ENCODE data around the gene LRIG1.
"Not testable (repeated sequence)": the region's sequence is repeated elsewhere in the genome, so short reads cannot be mapped to it uniquely, and the experiment has no call there.

Gene LRIG1

DNA sequence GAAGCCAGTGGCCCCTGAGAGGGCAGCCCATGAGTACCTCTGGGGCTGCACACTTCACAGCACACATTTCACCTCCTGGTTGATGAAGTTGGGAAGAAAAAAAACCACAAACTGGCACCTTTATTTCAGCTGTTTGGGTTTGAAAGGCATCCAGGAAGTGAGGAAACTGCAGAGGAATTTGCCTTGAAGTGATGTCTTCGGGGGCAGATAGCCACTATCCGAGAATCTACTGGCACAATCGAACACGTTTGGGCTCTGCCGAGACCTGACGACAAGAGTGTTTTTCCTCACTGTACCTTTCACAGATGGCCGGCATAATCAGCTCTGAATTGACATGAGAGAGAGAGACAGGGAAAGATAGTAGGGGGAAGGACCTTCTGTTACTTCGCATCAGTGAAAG lies 59.7 kb downstream of the LRIG1 start:
- no peak for DNase-seq

DNA sequence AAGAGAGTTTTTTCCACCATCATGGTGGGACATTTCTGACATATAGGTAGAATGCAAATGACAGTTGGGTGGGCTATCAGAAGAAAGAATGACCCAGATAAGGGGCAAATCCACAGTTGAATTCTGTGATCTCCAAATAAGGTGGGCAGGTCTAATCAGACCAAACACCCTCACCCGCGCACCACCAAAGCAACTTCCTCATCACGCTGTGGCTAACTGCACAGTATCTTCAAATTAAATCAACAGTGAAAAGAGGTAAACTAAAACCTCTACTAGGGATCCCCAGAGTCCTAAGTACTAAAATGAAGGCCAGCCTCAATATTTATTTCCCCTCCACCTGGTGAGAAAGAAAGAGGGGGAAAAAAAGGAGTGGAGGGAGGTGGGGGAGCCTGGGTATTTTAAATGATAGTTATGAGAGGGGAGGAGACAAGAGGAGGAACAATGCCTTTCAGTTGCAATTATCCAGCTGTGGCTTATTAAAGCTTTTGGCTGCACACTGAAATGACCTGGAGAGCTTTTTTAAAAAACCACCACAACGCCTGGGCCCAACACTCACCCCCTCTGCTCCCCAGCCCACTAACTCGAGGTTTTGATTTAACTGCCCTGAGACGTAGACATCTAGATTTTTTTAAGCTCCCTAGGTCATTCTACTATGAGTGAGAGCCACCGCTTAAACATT lies 61.0 kb downstream of the LRIG1 start:
- peak; percentile 29 to 75 (median 41) for DNase-seq

DNA sequence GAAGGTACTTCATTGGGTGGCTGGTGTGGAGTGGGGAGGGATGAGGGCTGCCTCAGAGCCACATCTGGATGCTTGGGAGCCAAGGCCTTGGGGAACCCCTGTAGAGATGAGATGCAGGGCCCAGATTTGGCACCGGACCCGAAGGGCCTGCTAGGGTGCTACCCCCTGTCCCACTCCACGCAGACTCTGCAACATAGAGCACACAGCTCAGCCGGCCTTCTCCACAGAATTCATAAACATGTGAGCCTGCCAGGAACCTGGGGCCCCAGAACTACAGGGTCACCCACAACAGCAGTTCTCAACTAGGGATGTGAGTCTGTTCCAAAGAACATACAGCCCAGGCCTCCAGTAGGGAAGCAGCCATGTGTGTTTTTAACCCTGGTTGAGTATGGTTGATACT lies 62.8 kb downstream of the LRIG1 start:
- no peak for DNase-seq

DNA sequence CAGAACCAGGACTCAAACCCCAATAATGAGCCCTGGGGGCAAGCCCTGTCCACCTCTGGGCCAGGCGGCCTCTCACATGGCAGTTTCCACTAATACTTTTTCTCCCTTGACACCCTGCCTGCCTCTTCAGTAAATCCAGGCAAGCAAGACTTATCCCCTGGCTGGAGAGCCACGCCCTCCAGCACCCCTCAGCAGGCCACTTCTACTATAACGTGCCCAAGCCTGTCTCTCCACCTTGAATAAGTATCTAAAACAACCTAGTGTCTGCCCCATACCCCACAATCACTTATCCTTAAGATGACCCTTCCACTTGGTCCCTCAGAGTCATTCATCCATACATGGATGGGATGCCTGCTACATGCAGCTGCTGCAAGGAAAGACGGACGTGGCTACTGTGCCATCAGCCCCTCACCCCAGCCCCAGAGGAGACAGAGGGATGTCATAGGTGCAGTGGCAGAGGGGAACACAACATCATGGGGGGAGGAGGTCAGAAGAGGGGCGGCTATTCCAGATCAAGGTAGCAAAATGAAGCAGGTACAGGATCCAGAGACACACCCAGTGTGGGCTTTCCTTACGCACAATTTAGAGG lies 63.4 kb downstream of the LRIG1 start:
- peak in 2 of 3 experiments; percentile 36 to 60 for DNase-seq

DNA sequence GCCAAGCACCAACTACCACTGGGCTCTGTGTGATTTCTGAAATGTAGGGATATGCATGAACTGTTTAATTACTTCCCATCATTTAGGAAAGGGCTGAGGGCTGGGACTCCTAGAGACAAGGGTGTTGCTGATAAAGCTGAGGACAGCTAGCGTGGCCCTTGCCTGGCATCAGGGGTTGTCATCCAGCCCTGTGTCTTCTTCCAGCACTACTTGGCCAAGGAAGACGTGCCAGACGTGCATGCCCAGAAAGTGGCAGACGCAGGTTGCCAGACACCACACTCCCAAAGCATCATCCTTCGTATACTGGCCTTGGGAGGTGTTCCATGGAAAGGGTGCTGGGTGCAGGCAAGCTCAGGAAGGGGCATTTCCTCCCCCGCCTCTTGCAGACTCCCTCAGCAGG lies 64.8 kb downstream of the LRIG1 start:
- DNase-seq = no peak

DNA sequence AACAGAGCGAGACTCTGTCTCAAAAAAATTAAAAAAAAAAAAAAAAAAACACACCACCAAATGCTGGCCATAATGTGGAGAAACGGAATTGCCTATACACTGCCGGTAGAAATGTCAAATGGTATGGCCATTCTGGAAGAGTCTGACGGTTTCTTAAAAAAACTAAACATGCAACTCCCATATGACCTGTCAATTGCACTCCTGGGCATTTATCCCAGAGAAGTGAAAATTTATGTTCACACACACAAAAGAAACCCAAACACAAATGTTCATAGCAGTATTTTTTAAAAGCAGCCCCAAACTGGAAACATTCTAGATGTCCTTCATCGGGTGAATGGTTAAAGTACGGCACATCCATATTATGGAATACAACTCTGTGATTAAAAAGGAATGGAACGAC lies 66.1 kb downstream of the LRIG1 start:
- no peak for DNase-seq

DNA sequence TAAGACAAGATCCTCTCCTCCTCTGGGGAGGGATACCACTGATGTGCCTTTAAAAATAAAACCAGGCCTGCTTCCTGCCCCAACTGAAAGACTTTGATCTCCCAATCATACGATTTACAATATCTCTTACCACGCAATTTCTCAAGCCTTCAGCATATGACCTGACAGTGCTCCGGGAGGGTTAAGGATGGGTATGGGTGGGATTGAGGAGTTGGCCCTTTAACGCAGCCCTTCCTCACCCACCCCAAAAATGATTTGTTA lies 67.4 kb downstream of the LRIG1 start:
- no peak for DNase-seq

DNA sequence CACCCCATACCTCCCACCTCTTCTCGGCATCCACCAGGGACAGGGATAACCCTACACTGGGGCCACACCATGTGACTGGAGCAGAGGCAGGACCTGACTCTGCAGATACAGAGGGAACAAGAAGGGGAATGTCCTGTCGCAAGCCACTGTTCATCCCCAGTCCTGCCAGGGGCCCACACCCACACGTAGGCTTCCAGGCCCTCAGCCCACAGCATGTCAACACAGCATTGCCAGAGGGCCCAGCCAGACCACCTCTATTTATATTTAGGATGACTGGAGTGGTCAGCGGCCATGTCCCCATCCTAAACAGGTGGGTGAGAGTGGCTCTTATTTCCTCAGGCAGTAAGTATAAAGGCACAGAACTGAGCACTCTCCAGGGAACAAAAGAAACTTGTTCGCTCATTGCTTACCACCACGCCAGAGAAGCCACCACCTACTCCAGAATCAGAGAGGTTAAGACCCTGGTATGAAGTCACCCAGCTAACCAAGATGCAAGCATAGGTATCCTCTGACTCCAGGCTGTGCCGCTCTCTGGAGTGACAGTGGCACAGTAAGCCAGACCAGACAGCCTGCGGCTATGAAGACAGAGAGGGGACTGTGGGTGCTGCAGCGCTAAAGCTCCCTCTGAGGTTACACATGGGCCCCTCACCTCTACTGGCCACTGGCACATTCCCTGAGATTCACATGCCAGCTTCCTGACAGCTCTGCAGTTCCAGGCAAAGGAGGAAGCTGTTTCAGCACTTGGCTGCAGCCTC lies 67.9 kb downstream of the LRIG1 start:
- no peak for DNase-seq

DNA sequence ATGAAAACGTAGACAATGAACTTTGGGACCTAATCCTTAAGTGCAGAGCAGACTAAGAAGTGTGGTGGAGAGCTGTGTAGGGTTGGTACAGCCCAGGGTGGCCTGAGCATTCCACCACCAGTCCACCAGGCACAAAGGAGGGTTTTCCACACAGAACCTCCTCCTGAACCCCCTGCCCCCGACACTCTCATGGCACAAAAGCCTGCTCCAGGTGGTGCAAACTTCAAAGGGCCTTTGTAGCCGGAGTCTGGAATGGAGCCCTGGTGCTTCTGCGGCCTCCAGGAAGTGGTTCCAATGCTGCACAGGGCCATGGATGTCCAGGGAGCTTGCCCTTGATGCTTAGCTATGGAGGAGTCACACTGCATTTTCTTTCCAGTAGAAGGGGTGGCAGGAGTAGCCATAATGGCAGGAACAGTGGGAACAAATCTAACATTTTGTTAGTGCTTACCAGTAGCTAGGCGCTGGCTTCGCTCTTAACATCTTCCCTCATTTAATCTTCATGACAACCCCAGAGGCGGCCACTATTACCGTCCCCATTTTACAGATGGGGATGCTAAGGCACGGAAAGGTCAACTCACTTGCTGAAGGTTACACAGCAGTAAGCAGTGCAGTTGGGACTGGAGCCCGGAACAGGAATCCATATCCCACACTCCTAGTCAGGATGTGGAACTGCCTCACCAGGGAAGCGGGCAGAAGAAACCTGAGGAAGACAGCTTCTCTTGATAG lies 68.6 kb downstream of the LRIG1 start:
- DNase-seq = no peak

DNA sequence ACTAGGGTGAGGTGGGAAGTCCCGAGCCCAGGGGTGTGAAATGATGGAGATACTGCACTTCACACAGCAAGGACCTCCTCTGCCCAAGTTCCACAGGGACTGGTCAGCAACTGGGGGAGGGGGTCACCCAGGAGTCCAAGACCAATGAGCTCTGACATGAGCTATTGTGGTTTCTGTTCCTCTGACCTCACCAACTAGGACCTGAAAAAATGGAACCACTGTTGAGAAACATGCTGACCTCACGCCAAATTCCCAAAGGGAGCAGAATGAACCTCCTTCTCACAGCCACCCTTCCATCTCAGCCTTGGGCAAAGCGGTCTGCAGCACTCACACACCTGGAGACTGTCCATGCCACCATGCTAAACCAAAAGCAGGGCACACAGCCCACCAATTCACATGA lies 69.3 kb downstream of the LRIG1 start:
- no peak for DNase-seq

DNA sequence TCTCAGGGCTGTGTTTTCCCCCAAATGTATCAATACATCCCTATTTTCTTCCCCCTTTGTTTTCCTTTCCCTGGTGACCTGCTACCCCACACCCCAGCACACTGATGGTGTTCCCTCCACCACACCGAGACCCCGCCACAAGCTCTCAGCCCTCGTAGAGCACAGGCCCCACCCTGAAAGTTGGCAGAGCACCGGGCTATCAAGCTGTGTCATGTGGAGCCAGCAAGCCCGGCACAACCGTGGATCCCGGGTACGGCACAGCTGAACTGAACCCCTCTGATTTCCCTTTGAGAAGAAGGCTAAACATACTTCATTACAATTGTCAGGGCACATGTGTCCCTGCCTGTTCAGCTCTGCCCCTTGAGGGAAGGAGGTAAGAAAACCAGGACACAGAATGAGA lies 69.9 kb downstream of the LRIG1 start:
- no peak for DNase-seq

DNA sequence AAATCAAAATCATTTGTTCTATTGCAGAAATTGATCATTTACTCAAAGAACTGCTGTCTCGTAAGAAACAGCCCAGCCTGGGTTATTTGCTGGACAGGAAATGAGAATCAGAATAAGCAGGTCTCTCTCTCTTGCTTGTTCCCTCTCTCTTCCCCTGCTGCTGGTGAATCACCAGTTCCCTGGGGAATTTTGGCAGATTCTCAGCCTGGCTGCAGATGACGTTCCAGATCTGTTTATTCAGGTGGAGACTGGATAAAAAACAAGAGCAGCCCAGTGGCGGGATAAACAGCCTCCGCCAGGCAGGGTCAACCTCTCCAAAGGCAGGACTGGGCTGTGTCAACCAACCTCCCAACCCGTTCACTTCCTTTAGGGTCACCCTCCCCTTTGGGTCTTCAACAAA lies 72.1 kb downstream of the LRIG1 start:
- peak; percentile 9 to 65 (median 60) for DNase-seq

DNA sequence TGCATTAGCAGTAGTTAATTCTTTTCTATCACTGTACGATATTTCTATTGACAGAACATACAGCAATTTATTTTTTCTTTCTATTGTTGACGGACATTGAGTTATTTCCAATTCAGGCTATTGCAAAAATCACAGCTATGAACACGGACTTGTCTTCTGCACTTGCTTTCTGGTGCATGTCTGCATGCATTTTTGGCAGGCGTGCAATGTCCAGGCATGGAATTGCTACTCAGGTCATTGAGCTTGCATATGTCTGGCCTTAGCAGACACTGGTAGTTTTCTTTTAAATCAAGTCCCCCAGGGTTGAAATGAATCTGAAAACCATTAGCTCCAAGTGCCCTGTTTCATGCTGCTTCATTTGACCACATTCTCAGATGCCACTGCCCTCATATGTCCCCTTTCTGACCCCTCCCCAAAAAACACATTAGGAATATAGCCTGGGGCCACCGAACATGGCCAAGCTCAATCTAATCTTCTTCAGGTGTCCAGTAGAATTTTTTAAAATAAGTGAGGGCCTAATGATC lies 72.8 kb downstream of the LRIG1 start:
- DNase-seq = no peak

DNA sequence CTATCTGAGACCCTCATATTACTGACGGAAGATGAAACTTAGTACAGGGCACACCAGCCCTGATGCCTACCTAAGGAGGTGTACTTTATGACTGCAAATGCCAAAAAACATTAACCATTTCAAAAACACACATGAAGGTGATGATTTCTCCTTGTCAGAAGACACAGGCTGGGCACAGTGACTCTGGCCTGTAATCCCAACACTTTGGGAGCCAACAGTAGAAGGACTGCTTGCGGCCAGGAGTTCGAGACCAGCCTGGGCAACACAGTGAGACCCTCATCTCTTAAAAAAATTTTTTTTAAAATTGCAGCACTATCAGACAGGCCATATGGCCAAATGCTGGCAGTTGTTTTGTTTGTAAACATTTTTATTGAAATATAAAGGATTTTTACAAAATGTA lies 73.5 kb downstream of the LRIG1 start:
- DNase-seq = no peak

DNA sequence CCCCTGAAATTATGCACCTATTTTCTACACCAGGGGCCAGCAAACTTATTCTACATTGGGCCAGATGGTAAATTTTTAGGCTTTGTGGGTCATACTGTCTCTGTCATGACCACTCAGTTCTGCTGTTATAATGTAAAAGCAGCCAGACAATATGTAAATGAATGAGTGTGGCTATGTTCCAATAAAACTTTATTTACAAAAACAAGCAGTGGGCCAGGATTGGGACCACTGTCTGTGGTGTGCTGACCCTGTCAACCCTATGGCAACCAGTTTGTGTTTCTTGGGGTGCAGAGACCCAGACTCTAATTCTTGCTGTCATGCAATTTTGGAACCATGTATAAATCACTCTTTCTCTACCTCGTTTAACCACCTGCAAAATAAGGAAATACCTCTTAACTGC lies 74.7 kb downstream of the LRIG1 start:
- DNase-seq = no peak

DNA sequence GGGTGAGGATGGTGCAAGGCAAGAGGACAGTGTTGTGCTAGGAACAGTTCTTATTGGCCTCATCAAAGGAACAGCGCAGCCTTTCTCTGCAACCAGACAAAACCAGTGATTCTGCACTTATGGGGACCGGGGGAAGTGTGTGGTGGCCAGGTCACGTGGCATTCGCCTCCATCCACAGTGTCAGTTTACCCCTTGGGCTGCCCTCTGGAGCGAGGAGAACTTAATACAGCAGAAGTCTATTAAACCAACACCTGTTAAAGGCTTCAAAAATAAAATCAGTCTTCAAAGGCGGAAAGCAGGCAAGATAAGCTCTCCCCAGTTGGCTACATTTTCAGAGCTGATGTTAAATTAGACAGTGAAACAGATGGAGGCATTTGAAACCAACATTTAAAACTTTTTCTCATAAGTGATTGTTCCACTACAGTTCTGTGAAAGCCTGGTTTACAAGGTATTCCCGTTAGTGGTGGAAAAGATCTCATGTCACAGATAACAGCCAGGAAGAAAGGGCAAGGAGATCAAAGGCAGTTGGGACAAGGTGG lies 75.2 kb downstream of the LRIG1 start:
- DNase-seq = no peak

DNA sequence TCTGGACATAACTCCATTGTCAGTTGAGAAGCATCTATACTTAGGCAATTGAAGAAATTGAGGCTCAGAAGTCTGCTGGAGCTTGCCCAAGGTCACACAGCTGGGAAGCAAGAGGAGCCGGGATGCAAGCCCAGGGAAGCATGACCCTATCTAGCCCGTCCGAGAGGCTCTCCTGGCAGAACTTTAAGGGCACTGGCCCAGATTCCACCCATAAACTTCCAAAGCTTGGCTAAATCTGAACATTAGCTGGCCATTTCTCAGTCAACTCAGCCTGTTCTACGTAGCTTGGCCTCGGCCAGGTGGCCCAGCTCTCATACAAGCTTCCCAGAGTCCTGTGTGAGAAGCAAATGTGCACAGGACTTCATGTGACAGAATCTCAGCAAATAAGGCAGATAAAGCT lies 75.8 kb downstream of the LRIG1 start:
- DNase-seq = no peak

DNA sequence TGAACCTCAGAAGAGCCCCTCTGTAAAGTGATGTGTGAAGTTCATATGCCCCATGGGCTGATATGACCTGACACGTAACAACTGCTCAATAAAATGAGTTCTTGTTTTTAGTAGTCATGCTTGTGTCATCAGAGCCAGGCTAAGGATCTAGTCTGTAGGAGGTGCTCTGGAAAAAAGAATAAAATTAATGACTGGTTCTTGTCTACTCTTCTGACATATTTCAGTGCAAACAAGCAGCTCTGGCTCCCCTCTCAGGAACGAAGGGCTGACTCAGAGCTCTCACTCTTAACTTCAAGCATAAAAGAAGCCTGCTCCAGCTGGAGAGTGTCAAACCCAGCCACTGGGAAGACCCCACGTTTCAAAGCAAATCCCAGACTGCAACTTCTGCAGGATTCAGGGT lies 77.0 kb downstream of the LRIG1 start:
- DNase-seq = no peak

DNA sequence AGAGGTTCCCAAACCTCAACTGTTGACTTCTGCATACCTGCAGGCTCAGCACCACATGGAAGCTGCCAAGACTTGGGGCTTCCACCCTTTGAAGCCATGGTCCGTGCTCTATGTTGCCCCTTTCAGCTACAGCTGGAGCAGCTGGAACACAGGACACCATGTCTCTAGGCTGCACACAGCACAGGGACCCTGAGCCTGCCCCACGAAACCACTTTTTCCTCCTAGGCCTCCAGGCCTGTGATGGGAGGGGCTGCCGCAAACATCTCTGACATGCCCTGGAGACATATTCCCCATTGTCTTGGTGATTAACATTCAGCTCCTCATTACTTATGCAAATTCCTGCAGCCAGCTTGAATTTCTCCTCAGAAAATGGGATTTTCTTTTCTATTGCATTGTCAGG lies 78.9 kb downstream of the LRIG1 start:
- DNase-seq = not testable (repeated sequence)

DNA sequence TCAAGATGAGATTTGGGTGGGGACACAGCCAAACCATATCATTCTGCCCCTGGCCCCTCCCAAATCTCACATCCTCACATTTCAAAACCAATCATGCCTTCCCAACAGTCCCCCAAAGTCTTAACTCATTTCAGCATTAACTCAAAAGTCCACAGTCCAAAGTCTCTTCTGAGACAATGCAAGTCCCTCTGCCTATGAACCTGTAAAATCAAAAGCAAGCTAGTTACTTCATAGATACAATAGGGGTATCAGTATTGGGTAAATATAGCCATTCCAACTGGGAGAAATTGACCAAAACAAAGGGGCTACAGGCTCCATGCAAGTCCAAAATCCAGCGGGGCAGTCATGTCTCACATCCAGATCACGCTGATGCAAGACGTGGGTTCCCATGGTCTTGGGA lies 79.7 kb downstream of the LRIG1 start:
- DNase-seq = not testable (repeated sequence)

DNA sequence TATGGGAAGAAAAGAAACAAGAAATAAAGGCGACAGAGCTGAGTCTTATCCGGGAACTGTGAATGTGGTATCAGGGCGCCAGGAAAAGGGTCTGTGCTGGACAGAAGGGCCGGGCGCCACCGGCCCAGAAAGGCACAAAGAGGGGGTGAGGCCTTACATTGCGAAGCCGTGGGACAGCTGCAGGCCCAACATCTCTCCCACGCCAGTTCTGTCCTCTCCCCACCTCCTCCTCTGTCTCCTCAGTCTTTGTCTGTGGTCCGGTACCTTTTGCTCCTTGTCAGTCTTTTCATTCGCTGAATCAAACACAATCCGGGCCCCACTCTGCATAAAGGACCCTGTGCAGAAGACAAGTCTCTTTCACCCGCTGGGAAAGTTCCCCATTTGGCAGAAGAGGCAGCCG lies 81.8 kb downstream of the LRIG1 start:
- no peak for DNase-seq

DNA sequence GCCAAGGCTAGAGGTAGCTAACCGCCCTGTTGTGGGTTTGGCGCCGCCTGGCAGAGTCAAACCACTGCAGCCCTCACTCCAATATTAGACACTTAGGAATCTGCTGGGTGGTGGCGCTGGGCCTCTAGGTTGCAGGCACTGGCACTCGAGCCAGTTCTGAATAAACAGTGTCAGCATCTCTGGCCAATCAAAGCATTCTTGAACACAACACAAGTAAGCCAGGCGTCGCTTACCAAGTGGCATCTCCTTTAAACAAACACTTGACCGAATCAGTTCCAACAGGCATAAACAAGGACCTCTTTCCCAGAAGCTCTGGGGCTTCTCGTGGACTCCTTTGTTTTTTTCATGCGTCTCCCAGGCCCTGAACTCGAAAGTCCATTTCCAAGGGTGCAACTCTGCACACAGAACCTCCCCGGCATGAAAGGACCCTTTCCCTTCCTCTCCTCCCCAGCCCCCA lies 82.3 kb downstream of the LRIG1 start:
- DNase-seq = peak in 2 of 3 experiments; percentile 3 to 81

Data from NCI-H1417 (cell line).